A673 (cell line): Measurements from ENCODE around the gene EXOC6.

Source experiments
- CTCF ChIP-seq: fragments of 300-800, 200-600 bp; sonication (generic); conservative IDR thresholded peaks from 2 replicates; pipeline ENCODE4 v1.5.1; 2017; ENCODE audit warnings: low read depth, mild to moderate bottlenecking, antibody characterized with exemption, low read length, moderate library complexity, mixed read lengths
- EZH2 ChIP-seq: fragments of 200-600 bp; sonication (generic); IDR thresholded peaks from 2 replicates; pipeline ENCODE4 v1.6.1; 2017; ENCODE audit warnings: borderline replicate concordance, low read depth, mild to moderate bottlenecking, mixed read lengths, antibody characterized with exemption, low read length; ENCODE audit not compliant: poor library complexity, severe bottlenecking

DNA sequence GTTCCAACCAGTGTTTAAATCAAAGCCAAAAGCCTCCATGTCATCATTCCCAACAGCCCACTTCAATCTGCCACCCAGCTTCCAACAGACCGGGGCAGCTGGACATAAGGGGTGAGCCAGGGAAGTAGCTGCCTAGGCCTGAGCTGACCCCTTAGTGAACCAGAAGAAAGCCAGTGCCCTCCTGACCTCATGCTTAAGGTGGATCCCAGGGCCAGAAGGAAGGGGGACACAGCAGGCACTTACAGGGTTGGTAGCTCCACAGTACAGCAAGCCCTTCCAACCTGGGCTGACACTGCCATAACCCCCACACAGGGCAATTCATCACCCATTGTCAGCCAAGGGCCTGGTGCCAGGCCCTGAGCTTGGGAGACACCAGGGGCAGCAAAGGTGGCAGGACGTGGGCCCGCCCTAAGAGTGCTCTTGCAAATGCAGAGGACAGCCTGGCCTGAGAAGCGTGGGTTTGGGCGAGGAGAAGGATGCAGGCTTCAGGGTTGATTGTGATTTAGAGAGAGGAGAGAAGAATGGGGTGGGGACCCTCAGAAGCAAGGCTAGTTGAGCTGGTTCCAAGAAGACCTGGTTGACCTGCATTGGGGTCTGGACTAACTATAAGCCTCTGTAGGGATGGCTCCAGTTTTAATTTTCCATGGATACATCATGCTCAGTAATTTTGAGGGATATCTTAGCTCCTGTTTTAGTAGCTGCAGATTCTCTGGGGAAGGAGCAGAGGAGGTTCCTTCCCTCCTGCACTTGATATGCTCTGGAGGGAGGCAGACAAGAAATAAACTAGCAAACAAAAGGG lies 222.3 kb downstream of the EXOC6 start:
- TF ChIP-seq CTCF = no peak
- no peak for TF ChIP-seq EZH2
